Heart left ventricle (tissue), 16 donors: ENCODE results near the gene SMURF1. TPM values are rescaled to one million over a fixed set of nuclear protein-coding genes. Genes with fewer than 3 reads are reported as not detected.

Experiments used
- ATAC-seq, 4 donors: fragments of 200-7000 bp; cut with Tn5 transposase; one replicate each; pipeline ENCODE4 v1.9.1; 2020 to 2022; ENCODE audit warnings: moderate library complexity in 4 of 4, mild to moderate bottlenecking in 3 of 4, moderate number of reproducible peaks in 1 of 4
- DNase-seq, 5 donors: peaks; one replicate each; pipeline ENCODE4 v3.0.0-alpha.2; 2020
- H3K27ac ChIP-seq, 12 donors: fragments of 200-600 bp; sonication (generic) in 4 of 12; one replicate each; pipeline versions ENCODE4 v1.5.0 to v1.8.0; 2016 to 2022; ENCODE audit warnings: mild to moderate bottlenecking in 2 of 12
- H3K27me3 ChIP-seq, 9 donors: fragments of 200-600 bp; sonication (generic) in 2 of 9; one replicate each; pipeline versions ENCODE4 v1.5.1 to v1.8.0; 2016 to 2022; ENCODE audit warnings: mild to moderate bottlenecking in 3 of 9
- H3K36me3 ChIP-seq, 9 donors: fragments of 200-600 bp; sonication (generic) in 2 of 9; one replicate each; pipeline versions ENCODE4 v1.5.0 to v1.8.0; 2018 to 2022; ENCODE audit warnings: mild to moderate bottlenecking in 2 of 9
- H3K4me1 ChIP-seq, 12 donors: fragments of 200-600 bp; sonication (generic) in 4 of 12; one replicate each; pipeline versions ENCODE4 v1.5.0 to v1.8.0; 2016 to 2022; ENCODE audit warnings: mild to moderate bottlenecking in 3 of 12
- H3K4me3 ChIP-seq, 12 donors: fragments of 200-600 bp; sonication (generic) in 4 of 12; one replicate each; pipeline versions ENCODE4 v1.5.0 to v1.8.0; 2017 to 2022; ENCODE audit warnings: mild to moderate bottlenecking in 9 of 12, moderate library complexity in 4 of 12
- H3K9me3 ChIP-seq, 12 donors: fragments of 200-600 bp; sonication (generic) in 4 of 12; one replicate each; pipeline versions ENCODE4 v1.5.0 to v1.8.0; 2016 to 2022; ENCODE audit warnings: mild to moderate bottlenecking in 1 of 12
- CTCF ChIP-seq, 12 donors: fragments of 200-600 bp; sonication (generic) in 4 of 12; IDR thresholded peaks; one replicate each; pipeline versions ENCODE4 v1.5.0 to v1.8.0; 2018 to 2022; ENCODE audit warnings: antibody characterized with exemption in 12 of 12, mild to moderate bottlenecking in 5 of 12
- POLR2A ChIP-seq, 2 donors: fragments of 450-650 bp; IDR thresholded peaks; one replicate each; pipeline ENCODE4 v1.6.1; 2017; ENCODE audit warnings: antibody characterized with exemption in 2 of 2, mild to moderate bottlenecking in 2 of 2, moderate library complexity in 2 of 2
- WGBS, 4 donors: extraction: QIAGEN DNeasy Blood & Tissue Kit in 2 of 4; methylation state at CpG; one replicate each; pipeline versions ENCODE4 v1.1.5 to v1.1.7; 2013 to 2018; 5-methylcytosine and 5-hydroxymethylcytosine counted together
- intact Hi-C, 10 donors: fragments of 100-400 bp; cut with DNase I; formaldehyde crosslinking; loops; one replicate each; pipeline versions ENCODE4 v1.11.1 to v1.14.2; 2022
- polyA plus RNA-seq, 2 donors: library from polyadenylated mRNA; stranded (reverse); fragments of 200-250 nt; gene quantifications; one replicate each; pipeline ENCODE4 v1.2.3, GENCODE V29; 2013
- total RNA-seq, 9 donors: library from RNA; depleted of rRNA in 2 of 9; stranded (reverse); fragments of >200 nt in 2 of 9; fragmentation: NEBNext Ultra II Directional in 3 of 9; extraction: Animal tissue kit (Norgen Biotek cat#: 25700) in 3 of 9; gene quantifications; one replicate each; pipeline versions ENCODE4 v1.1.0 to v1.2.4, GENCODE V29; 2016 to 2023
- donor health status: ischemic (EF 13 %, LVEDD 7.1; RV severe dilation, severe dysfunction).
- donor health status: healthy with polysubstance abuse.
- donor health status: DM: no; HTN: yes; CAD: no.
- donor health status: DM: no; HTN: no; CAD: no.
- donor health status: ischemic (EF 25% LVEDD 6.9; RV normal size, moderate dysfunction).
- donor health status: ischemic (EF 25% LVEDD 5.7; RV mildly dilated, moderate dysfunction).
- donor health status: healthy.
- donor health status: DM: yes; HTN: yes; CAD: no.
- donor health status: ischemic (EF 35%, LVEDD 5.7; RV mildly dilated, moderate dysfunction).
- donor health status: nonischemic (EF 11% LVEDD 7.7; RV severe dilation, severe dysfunction).
- donor health status: DM: yes; HTN: yes; CAD: no.
- donor health status: PGD.
- donor health status: ischemic (EF 29% LVEDD 5.4; RV normal size, mild dysfunction).
- donor health status: nonischemic (EF 23%, LVEDD 6.1; RV moderate dilation, normal function).

SMURF1 gene
- total and polyA plus RNA-seq, 11 donors, result 3.5 to 15.4 (median 12.4) TPM

- no peak overlapping the region for H3K27ac ChIP-seq
- H3K27me3 ChIP-seq, result no peaks in the 10 kb centered on the region
- peaks cover 0 to 97% (median 81%) of the 10 kb centered on the region in 9 donors for H3K36me3 ChIP-seq
- no peak for DNase-seq
- H3K4me3 ChIP-seq, result no peak overlapping the region
- peaks cover 0 to 3% (median 0%) of the 10 kb centered on the region in 12 donors for H3K4me1 ChIP-seq
- ATAC-seq, result peak in 1 of 4 donors; percentile 6
- no peaks in the 10 kb centered on the region for H3K9me3 ChIP-seq
- intact Hi-C loops, result no loop called here
- WGBS, 4 donors, result 91 to 96% (median 94%) methylated on average over 20 of the region's 20 CpGs
- no peak for TF ChIP-seq POLR2A (IDR thresholded peaks at IDR 0.05)
- no peak for TF ChIP-seq CTCF (IDR thresholded peaks at IDR 0.05)
These were observed 143.6 kb downstream of the SMURF1 start for GRCh38 chr7:99000196-99000903.

- intact Hi-C loops, result loop anchor here in 1 of 10 donors (10.0 kb wide), 1 partner anchor 64 kb away; no protein-coding TSS in a partner anchor
- Histone ChIP-seq H3K9me3 (no peaks in the 10 kb centered on the region), H3K4me1 (peaks cover 0 to 3% (median 0%) of the 10 kb centered on the region in 12 donors), H3K27ac (no peak overlapping the region), H3K36me3 (peaks cover 0 to 97% (median 81%) of the 10 kb centered on the region in 9 donors), H3K4me3 (no peak overlapping the region), H3K27me3 (no peaks in the 10 kb centered on the region)
- TF ChIP-seq POLR2A (IDR thresholded peaks at IDR 0.05) (no peak), CTCF (IDR thresholded peaks at IDR 0.05) (no peak)
- DNase-seq (peak in 1 of 5 donors; percentile 11), ATAC-seq (no peak)
- WGBS, 4 donors, result 76 to 85% (median 80%) methylated on average over 8 to 10 of the region's 10 CpGs
These were observed 144.8 kb downstream of the SMURF1 start for GRCh38 chr7:98998821-98999725.

GRCh38 chr7:98997846-98998245 is 146.1 kb downstream of the SMURF1 start:
- Histone ChIP-seq H3K4me3 (no peak overlapping the region), H3K36me3 (peaks cover 0 to 97% (median 81%) of the 10 kb centered on the region in 9 donors), H3K9me3 (no peaks in the 10 kb centered on the region), H3K27ac (no peak overlapping the region), H3K27me3 (no peaks in the 10 kb centered on the region), H3K4me1 (peaks cover 0 to 3% (median 0%) of the 10 kb centered on the region in 12 donors)
- peak in 1 of 5 donors; percentile 7 for DNase-seq
- TF ChIP-seq CTCF (IDR thresholded peaks at IDR 0.05) (no peak), POLR2A (IDR thresholded peaks at IDR 0.05) (no peak)
- peak in 2 of 4 donors; percentile 31 to 38 for ATAC-seq
- 58 to 71% (median 59%) methylated on average over 3 of the region's 3 CpGs for WGBS, 4 donors
- intact Hi-C loops, result loop anchor here in 1 of 10 donors (10.0 kb wide), 1 partner anchor 63 kb away; no protein-coding TSS in a partner anchor

- intact Hi-C loops, result loop anchor here in 1 of 10 donors (10.0 kb wide), 1 partner anchor 61 kb away; no protein-coding TSS in a partner anchor
- DNase-seq, result peak in 1 of 5 donors; percentile 12
- WGBS, 4 donors, result 91 to 94% (median 92%) methylated on average over 15 of the region's 15 CpGs
These were observed 147.8 kb downstream of the SMURF1 start for GRCh38 chr7:98996150-98996552.

More at GRCh38 chr7:98996150-98996552, 147.8 kb downstream of the SMURF1 start:
- Histone ChIP-seq H3K4me1 (peaks cover 0 to 3% (median 0%) of the 10 kb centered on the region in 12 donors), H3K9me3 (no peaks in the 10 kb centered on the region), H3K27ac (no peak overlapping the region), H3K36me3 (peaks cover 0 to 99% (median 88%) of the 10 kb centered on the region in 9 donors), H3K4me3 (no peak overlapping the region), H3K27me3 (no peaks in the 10 kb centered on the region)
- no peak for ATAC-seq
- TF ChIP-seq CTCF (IDR thresholded peaks at IDR 0.05) (no peak), POLR2A (IDR thresholded peaks at IDR 0.05) (no peak)
